HG02938 (cell line): ENCODE measurements around the gene ZNF423.

ENCODE experiments used
- ATAC-seq: cut with Tn5 transposase; IDR thresholded peaks from one replicate; pipeline ENCODE4 v1.9.1; 2021; ENCODE audit warnings: mild to moderate bottlenecking, moderate library complexity; ENCODE audit not compliant: unreplicated experiment

ZNF423 gene

DNA sequence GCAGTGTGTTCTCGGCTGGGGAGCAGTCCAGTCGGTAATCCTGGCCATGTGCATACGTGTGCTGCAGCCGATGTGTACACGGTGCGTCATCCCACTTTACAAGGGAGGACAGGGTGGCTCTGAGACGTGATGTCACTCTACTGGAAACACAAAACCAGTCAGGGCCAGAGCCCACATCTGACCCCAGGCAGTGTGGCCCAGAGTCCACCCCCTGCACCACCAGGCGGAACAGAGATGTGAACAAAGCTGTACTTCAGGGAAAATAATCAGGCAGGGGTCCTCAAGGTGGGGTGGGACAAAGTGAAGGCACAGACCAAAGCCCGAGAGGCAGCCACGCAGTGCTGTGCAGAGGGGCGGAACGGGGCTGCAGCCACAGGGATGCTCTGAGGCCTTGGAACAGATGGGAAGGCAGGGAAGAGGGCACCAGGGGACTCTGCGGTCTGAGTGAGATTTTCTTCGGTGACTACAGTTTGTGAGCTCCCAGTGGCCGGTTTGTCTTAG is 181.5 kb downstream of the ZNF423 start:
- no peak for ATAC-seq

DNA sequence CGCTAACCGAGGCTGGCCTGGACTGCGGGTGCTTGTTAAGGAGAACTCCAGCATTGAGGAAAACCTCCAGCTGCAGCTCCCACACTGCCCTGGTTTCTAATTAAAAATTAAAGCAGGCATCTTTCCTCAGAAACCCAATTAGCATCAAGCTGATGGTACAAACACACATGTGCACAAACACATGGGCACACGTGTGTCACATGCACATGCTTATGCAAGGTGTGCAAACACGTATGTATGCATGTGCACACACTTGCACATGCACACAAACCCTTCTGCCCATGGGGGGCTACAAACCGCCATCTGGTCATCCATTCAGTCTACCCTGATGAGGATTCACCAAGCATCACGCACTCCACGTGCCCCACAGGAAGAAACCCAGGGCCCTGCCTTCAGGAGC is 182.5 kb downstream of the ZNF423 start:
- ATAC-seq, result no peak

DNA sequence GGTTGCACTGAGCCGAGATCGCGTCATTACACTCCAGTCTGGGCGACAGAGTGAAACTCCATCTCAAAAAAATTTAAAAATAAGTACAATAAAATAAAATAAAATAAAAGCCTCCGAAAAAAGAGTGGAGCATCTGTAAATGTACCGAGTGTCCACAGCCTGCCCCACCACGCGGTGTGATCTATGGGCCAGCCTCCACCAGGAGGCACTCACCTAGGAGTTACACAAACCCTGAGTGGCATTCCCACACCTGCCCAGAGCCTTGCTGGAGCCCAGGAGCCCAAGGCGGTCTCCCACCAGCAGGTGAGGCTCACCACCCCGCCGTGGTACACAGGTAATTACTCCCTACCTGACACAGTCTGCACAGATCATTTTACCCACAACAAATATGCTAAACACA is 183.2 kb downstream of the ZNF423 start:
- no peak for ATAC-seq

DNA sequence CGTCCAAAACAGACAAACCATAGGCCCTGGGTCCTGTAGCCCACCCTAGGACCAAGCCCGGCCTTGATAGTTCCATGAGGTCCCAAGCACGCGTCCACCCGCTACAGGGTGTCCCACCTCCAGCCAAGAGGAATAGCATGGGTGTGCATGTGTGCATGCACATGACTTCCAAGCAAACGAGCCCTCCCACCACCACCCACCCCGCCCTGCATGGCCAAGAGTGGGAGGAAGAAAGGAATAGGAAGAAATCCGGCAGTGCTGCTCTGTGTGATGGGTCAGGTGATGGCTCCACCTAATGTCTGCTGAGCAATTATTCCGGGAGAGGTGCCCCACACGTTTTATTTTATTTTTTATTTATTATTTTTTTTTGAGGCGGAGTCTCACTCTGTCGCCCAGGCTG is 184.6 kb downstream of the ZNF423 start:
- ATAC-seq, result no peak

DNA sequence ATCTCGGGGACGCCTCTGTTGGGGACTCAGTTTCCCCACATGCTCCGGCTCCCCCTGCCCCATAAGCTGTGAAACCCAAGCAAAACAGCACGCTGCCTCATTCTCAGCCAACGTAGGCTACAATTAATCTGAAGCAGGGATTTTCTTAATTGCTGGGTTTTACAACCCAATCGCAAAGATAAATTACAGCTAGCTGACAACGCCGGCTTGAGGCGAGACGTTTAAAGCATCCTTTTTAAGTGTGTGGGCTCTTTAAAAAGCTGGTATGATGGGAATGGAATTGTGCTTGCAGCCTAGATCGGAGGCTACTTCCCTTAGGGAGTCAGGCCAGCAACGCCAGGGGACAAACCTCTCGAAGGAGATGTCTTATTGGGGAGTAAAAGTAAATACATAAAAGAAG is 185.3 kb downstream of the ZNF423 start:
- no peak for ATAC-seq

DNA sequence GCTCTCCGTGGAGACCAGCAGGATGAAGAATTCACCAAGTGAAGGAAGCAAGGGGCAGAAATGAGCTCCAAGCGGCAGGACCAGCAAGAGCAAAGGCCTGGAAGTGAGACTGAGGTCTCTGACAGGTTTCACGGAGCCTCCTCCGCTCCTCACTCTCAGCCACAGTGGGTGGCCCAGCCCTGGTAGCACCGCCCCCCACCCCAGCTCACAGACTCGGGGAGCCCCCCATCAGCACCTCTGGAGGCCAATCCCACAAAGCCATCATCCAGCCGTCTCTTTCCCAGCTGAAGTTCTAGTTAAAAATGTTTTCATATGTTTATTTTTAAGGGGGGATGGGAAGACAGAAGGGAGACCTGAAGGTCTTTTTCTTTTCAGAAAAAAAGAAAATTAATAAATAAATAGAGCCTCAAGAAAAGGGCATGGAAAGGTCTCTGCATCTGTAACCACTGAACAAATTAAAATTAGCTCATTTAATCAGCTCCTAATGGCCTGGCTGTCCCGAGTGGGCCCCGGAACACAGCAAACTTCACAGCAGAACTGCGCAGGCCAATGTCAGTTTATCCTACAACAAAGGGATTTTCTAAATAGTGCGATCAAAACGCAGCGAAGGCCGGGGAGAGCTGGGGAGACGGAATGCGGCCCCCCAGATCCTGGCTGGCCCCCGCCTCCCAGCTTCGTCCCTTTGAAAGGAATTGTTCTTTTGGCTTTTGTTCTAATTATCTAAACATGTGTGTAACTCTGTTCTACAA is 190.3 kb downstream of the ZNF423 start:
- no peak for ATAC-seq

DNA sequence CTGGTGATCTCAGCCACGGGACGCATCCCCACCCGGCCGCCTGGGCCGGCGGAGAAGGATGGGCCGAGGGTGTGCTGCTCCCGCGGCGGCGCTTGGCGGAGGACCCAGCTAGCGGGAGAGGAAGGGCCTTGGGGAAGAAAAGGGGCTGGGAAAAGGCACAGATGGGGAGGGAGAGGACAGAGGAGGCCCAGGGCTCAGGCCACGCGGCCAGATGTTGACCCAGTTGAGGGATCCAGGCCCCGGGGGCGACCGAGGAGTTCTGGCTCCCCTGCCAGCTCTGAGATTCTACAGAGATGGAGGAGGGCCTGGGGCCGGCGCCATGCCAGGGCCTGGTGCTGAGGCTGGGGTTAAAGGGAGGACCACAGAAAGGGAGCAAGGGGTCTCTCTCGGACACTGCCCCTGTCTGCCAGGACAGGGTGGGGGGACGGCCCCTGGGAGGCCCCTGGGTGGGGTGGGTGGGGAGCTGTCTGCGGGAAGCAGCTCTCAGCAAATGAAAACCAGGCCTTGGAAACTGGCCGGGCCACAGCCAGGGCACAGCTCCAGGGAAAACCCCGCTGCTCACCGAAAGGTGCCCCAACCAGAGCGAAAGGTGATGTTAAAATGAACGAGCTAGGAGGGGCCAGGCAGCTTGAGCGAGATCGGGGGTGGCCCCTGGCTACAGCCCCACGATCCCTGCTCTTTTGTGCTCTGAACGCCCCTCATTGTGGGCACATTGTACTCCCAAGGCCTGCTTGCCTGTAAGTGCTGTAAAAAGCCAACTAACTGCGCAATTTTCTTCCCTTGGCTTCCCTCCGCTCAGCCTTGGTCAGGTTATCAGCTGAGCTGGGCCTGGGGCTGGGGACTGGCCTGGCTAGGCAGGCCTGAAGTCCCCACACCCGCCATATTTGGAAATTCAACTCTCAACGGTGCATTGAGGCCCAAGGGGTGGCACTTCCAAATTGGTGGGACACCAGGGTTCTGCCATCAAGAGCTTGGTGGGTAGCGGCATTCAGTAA is 191.4 kb downstream of the ZNF423 start:
- no peak for ATAC-seq

DNA sequence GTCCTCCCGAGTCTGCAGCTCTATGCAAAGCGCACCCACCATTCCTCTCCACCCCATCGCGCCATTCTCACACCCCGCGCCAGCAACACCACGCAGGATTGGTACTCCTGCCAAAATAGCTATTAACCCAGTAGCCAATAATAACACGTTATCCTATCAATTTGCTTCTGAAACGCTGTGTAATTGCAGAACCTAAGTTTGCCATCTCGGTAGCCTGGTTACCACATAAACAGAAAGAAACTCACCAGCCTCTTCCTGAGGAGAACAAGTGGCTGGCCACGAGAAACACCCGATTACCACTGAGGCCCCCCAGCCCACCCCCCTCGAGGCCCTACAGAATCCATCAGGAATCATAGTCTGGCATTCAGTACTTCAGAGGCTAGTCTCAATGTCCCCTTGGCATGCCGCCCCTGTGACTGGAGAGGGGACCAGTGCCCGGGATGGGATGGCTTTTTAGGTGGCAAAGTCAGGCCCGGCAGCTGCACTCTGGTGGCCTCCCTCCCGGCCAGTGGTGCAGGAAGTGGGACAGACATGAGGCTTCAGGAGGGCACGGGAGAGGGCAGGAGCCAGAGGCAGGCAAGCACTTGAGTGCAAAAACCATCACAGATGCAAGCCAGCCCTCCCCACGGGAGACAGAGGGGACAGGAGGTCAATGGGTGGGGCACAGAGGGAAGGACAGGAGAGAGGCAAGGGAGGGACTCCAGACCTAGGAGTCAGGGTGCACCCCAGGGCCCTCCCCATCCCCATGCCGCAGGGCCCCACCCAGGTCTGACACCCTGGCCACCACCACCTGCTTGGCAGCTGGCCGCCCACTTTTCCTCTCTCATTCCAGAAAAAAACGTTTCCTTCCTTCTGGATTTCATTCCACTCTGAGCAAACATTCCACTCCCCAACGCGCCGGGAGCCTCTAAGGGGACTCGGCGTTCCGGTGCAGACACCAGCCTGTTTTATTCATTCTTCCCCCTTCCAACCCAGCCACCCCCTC is 192.5 kb downstream of the ZNF423 start:
- ATAC-seq, result no peak

DNA sequence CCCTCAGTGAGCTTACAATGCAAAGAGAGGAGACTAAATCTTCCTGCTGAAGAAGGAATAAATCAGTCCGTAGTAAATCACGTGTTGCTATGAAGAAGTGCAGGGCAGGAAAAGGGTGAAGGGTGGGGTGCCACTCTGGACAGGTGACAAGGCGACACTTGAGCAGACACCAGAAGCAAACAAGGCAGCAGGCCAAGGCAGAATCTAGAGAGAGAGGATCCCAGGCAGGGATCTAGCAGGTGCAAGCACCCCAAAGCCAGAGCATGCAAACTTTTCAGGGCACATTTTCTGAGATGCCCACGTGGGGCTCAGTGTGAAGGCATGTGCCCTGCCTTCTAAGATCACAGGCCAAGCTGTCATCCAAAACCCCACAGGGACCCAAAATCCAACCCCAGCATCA is 193.3 kb downstream of the ZNF423 start:
- ATAC-seq, result no peak

DNA sequence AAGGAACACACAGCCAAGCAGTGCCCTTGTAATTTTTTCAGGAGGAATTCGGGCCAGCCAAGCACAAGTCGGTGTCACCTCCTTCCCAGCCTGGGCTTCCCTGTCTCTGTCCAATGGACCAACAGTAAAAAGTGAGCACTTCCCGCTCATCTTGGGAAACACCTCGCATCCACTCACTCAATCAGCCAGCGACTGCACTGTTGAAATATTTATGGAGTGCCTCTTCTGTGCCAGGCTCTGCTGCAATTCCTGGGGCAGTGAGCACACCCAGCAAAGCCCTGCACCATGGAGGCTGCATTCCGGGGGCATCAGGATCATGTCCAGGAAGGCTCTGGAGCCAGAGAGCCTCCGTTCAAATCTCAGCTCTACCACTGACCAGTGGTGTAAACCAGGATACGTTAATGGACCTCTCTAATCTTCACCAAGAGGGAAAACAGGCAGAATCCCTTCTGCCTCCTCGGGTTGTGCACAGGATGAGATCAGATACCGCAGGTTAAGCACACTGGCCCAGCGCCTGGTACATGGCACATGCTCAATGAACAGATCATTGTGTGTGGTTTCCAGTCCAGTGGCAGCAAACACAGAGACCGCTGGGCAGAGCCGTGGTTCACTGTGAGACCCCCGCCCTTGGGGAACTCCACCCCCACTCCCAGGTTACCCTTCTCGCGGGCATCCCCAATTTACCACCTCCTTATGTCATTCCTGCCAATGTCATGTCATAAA is 194.3 kb downstream of the ZNF423 start:
- no peak for ATAC-seq

DNA sequence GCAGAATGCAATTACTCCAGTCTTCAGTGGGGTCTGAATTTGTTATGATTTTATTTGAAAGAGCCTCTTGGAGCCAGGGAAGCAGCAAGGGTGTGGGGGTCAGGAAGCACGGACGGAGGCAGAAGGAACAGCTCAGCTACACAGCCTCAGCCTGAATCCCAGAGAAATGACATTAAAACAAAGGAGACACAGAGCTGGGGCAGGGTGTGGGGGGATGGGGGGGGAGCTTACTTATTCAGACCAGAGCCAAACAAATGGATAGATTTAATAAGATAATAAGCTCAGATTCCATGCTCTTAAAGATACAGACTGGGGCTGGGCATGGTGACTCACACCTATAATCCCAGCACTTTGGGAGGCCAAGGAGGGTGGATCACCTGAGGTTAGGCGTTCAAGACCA is 195.3 kb downstream of the ZNF423 start:
- no peak for ATAC-seq

DNA sequence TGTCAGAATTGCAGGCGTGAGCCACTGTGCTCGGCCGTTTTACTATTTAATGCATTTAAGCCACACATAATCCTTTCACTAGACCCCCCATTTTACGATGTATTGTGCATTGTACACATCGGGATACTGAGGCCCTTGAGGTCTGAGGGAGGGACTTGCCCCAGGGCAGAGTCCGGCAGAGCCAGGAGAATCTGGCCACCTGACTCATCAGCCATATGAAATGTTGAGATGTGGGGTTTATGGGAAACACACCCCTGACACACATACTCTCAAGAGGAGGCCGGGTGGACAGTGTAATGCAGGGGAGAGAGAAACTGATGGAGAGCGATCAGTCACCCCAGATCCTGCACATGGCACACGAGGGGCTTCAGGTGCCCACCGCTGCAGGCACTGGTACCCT is 196.6 kb downstream of the ZNF423 start:
- no peak for ATAC-seq

DNA sequence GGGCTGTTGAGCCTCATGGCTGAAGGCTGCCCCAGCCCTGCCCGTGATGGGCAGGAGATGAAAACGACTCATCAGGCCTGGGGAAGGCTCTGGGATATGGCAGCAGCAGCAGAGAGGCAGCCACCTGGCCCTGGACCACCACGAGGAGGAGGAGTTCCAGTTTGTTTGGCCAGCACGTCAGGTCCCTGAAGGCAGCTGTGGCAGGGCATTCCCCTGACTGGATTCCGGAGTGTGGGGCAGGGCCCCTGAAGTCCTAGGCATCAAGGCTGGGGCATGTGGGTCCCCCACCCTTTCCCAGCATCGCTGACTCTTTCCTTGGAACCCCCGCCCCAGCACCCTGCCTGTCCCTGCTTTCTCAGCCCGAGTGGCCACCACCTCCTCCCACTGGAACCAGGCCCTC is 197.4 kb downstream of the ZNF423 start:
- no peak for ATAC-seq

DNA sequence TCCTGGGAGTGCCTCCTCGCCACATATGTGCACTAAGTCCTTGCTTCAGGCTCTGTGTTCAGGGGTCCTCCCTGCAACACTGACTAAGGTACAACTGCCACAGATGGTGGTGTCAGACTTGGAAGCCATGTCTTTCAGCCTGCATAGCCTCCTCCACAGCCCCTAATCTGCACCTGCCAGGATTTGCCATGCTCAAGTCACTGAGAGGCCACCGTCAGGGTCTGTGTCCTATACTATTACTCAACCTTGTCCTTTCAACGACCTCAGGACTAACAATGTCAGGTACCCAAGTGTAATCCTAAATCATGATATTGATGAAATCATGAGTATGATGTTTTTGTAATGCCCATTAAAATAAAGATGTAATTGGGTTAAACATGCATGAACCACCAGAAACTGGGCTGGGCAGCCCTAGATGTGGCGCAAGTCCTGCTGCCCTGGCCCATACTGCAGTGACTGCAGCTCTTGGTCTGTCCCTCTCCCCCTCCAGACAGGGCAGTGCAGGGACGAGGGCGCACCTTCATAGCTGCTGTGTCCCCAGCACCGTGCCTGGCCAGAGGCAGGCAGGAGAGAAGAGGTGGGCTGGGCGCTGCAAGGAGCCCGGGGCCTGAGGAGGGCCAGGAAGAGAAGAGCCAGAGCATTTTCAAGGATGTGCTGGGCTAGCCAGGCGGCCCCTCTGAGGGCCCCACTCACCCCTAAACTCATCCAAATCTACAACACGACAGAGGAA is 198.0 kb downstream of the ZNF423 start:
- ATAC-seq, result no peak

DNA sequence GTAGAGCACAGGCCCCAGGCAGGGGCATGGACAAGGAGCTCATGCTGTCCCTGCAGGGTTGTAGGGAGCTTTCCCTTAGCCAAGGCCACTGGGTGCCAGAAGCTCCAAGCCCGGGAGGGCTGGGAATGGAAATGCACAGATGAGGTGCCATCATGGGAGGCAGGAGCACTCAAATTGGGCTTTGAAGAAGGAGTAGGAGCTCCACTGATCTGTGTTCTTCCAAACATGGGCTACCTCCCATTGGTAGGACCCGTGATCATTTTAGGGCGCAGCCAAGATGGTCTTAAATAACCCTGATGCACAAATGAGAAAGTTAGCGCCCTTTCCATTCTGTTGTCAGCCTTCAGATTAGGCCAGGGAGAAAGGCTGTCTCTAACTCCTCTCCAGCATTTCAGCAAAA is 201.5 kb downstream of the ZNF423 start:
- ATAC-seq, result no peak

DNA sequence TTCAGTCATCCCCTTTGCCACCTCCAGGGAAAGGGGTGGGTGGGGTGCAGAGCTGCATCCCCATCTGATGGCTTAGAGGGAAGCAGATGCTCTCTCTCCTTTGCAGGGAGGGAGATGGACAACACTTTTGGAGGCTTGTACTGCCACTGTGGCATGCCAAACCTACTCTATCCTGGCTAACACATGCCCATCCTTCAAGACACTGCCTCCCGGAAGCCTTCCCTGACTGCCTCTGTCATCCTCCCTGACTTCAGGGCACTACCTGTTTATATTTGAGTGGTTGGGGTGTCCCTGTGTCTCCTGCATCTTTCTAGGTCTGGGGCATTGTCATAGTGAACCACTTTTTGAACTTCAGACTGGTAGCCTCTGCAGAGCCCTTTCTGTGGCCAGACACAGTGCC is 202.3 kb downstream of the ZNF423 start:
- no peak for ATAC-seq

DNA sequence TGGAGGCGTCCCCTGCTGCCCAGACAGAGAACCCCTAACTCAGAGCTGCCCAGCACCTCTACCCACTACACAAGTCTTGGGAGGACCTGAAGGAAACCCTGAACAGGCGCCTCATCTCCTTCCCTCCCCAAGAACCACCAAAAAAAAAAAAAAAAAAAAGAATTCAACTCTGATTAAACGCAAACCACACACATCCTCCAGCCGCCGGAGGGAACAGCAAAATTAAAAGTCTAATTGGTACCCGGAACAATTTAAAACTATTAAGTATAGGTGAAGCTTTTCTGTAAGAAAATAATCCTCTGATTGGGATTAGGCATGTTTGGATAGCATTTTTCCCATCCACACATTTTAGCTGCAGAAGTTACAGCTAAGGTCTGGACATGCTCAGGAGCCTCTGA is 202.7 kb downstream of the ZNF423 start:
- ATAC-seq, result no peak

DNA sequence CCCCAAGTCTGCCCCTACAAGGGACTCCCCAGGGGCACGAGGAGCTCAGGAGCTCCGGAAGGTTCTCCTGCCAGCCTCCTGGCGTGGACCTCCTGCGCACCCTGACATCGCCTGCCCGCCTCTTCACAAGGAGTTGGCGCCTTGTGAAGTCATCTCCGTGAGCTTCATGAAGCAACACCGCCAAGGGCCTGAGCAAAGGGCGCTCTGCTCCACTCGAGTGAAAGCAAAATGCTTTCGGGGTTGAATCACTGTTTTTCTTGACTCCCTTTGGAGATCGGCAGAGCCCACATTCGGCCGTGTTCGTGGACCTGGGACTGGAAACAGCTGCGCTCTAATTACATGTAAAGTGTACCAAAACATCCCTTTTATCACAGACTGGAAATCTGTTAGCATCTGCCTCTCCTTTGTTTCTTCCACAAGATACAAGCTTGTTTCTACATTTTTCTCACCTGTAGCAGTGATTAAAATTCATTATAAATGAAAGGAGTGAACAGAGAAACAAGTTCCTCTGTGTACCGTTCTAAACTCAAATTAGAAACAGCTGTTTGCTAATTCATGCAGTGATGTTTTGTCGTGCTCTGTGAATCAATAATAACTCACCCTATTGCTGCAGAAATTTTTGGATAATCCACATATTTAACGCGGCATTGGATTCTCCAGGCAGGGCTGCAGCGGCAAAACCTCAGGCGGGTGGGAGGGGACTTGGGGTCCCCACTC is 203.3 kb downstream of the ZNF423 start:
- ATAC-seq, result no peak

DNA sequence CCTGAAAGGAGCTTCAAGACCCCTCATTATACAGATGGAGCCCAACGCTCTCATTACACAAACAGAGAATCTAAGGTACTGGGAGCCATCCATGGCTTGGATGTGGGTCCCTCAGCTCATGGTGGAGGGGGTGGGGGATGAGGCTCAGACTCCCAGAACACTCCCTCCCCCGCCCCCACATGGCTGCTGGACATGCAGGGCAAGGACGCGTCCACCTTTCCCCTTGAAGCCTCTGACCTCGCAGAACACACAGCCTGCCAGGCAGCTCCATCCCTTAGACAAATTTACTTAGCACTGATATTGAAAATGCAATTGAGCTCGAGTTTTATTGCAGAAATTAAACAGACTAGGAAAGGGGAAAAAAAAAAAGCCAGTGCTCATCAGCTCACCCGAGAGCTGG is 203.9 kb downstream of the ZNF423 start:
- no peak for ATAC-seq
